GM21381 (cell line): Measurements from ENCODE around the gene MICAL3.
"Not testable (repeated sequence)": the region's sequence is repeated elsewhere in the genome, so short reads cannot be mapped to it uniquely, and the experiment has no call there.

Experiments
- ATAC-seq: cut with Tn5 transposase; IDR thresholded peaks from one replicate; pipeline ENCODE4 v1.9.1; 2021; ENCODE audit warnings: mild to moderate bottlenecking, moderate library complexity; ENCODE audit not compliant: unreplicated experiment

Gene MICAL3

DNA sequence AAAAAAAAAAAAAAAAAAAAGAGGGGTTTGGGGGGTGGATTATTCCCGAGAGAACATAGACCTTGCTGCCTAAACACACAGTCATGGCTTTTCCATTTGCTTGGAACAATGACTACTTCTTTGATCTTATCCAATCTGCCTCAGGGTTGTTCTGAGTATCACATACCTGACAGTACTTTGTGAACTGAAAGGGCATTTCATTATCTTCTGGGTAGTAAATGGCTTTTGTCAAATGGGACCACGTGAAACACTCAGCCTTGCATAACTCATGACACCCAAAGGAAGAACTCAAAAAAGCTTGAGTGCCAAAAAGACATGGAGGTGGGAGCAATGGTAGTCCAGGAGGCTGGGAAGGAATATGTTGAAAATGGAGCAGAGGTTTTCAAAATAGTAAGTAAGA lies 126.9 kb downstream of the MICAL3 start:
- ATAC-seq, result no peak

DNA sequence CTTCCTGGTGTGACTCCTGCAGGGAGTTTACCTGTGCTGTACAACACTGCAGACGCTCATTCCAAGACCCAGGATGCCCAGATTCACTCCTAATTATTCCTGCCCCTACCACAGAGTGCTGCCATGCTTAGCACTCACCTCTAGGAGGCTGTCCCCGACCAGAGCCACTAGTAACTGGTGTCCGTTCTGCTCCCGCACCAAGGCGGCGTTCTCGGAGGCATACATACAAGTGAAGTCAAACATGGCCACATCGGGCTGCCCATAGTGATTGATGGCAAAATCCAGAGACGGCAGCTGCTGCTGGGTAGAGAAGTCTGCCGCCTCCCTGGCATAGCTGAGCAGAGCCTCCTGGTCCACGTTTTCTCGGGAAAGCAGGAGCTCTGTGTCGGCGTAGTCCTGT lies 127.8 kb downstream of the MICAL3 start:
- no peak for ATAC-seq

DNA sequence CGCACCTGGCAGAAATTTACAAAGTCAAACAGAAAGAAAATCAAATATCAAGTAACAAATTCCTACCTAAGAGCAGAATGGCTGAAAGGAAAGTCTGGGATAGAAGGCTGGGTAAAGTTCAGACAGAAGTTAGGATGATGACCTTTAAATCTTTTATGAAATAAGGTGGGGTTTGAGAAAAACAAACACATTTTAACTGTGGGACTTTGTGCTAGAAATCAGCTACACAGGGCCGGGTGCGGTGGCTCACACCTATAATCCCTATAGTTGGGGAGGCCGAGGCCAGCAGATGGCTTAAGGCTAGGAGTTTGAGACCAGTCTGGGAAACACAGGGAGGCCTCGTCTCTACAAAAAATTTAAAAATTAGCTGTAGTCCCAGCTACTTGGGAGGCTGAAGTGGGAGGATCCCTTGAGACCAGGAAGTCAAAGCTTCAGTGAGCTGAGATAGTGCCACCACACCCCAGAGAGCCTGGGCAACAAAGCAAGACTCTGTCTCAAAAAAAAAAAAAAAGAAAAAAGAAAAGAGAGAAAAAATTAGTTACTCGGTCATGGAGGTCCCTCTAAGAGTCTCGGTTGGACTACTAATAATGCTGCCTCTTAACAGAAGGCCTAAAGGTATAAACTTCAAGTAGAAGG lies 130.3 kb downstream of the MICAL3 start:
- no peak for ATAC-seq

DNA sequence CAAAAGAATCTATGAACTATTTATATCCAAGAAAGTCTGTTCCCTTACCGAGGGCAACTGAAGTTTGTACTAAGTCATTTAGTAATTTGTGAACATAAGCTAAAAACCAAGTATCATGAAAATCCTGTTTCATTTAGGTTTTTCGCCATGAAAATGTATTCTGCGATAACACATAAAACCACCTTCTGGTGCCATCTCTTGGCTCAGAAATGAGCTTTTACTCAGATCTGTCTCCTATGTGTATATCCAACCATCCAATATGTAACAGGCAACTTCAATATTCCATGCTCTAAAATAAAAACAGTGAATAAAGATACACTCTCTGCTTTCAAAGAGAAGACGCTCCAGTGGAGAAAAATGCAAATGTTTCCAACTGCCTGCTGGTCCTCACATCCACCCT lies 132.0 kb downstream of the MICAL3 start:
- ATAC-seq, result no peak

- no peak for ATAC-seq
Observed at GRCh38 chr22:17891481-17892167, 132.7 kb downstream of the MICAL3 start.

DNA sequence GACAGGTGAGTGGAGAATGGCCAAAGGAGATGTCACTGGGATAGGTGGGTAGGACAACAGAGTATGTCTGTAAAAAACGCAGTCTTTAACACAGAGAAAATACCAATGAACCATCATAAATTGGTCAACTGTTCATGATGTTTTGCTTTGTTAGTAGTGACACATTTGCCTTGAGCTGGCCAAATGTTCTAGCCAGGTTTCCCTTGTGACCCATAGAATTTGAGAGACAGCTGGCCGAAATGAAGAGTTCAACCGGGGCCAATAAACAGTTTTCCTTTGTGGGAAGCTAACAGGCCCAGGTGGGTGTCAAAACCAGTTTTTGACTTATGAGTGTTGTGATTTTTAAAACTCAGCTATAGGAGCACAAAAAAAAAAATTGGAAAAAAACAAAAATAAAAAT lies 133.5 kb downstream of the MICAL3 start:
- no peak for ATAC-seq

GRCh38 chr22:17890245-17890671 lies 134.1 kb downstream of the MICAL3 start:
- no peak for ATAC-seq

GRCh38 chr22:17888855-17889254 lies 135.5 kb downstream of the MICAL3 start:
- ATAC-seq, result no peak

GRCh38 chr22:17888439-17888838 lies 135.9 kb downstream of the MICAL3 start:
- no peak for ATAC-seq

DNA sequence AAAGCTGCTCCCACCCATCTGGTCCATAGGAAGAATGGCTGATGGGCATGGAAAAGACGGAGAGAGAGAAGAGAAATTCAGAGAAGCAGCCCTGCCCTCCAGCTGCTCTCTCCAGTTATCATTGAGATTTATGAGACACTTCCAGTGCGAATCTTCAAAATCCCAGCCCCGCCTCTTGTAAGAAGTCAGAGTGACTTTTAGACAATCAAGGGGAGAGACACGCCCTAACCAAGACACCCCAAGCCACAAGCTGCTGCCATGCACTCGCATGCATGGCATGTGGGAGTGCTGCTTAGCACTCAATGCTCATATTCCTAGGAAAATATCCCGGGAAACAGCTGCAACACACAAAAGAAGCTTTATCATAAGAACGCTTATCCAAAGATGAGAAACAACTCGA lies 139.5 kb downstream of the MICAL3 start:
- no peak for ATAC-seq

- no peak for ATAC-seq
Observed at GRCh38 chr22:17884084-17884483, 140.3 kb downstream of the MICAL3 start.

DNA sequence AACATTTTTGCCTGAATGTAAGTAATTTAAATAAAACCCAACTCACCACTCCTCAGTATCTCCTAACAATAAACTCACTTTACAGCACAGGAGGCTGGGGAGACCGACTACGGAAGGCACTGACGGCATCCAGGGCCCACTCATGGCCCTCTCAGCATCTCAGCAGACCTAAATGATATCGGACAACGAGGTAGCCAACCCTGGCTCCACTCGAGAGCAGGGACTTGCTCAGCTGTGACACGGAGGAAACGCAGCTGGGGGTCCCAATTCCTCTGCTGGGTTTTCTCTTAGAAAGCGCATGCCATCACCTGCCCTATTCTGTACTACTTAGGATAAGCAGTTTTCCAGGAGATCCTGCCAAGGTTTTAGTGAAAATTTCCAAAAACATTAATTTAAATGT lies 141.0 kb downstream of the MICAL3 start:
- ATAC-seq, result no peak

DNA sequence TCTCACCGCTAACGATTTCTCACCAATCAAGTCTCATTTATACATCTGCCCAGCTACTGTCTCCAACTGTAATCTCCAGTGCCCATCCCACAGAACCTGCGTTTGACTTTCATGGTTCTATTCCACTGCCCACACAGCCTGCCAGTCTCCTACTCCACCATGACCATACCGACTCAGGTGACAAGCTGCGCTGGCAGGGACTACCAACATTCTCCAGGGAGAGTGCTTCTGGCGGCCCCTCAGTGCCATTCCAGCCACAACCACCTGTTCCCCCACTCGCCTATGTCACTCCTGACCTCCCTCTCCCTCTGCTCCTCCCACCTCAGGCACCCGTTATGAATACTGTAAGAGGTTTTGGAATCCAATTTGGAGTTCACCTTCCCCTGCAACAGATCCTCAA lies 141.6 kb downstream of the MICAL3 start:
- ATAC-seq, result no peak

DNA sequence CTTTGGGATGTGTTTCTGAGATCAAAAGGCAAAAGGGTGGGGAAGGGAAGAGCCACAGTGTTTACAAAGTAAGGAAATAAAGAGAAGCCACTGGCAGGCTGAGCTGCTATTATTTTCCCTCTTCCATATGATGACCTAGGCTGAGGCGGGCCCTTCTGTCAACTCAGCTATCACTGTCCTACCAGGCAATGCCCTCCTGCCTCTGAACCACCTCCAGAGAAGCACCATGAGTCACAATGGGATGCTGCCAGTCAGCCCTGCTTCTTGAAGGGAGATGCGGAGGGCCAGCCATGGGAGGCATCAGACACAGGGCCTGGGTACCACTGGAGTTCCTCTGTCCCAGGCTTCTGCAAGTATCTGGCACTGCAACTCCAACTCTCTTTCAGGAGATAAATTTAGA lies 142.2 kb downstream of the MICAL3 start:
- ATAC-seq, result no peak

DNA sequence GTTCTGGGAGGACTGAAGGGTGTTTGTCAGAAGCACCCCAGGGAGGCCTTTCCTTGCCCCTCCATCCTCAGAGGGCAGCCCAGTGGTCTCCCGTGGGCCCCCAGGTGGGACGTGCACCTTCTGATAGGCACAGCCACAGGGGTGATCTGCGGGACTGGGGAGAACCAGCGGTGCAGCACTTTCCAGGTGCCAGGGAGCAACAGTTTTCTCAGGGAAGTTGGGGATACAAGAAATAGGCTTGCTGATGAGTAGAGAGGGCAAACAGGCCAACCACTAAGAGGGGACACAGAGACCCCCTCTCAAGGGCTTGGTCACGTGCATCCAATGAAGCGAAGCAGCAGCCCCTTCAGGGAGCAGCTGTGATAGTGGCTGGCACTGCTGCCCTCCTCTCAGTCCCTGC lies 143.0 kb downstream of the MICAL3 start:
- ATAC-seq, result no peak

- no peak for ATAC-seq
Observed at GRCh38 chr22:17880468-17880867, 143.9 kb downstream of the MICAL3 start.

- ATAC-seq, result no peak
Observed at GRCh38 chr22:17880020-17880419, 144.3 kb downstream of the MICAL3 start.

GRCh38 chr22:17878941-17879340 lies 145.4 kb downstream of the MICAL3 start:
- ATAC-seq, result no peak

DNA sequence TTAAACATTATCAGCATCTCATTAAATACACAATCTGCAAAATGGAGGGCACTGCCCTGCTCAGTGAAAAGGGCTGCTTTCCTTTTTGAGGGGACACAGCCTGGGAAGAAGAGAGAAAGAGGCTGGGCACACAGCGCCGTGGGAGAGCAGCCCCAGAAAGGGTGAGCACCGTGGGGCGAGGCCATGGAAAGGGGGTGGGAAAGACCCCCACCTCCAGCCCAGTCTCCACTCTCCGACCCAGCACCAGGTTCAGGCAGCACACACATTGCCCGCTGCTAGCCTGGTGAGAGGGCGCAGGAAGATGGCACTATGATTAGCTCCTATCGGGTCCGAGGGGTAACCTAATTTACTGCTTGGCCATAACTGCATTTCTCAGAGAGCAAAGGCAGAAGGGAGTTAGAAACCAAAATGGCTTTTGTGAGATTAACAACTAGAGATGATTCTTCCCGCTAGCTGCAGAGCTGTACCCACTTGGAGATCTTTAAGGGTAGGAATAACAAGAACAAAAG lies 146.1 kb downstream of the MICAL3 start:
- ATAC-seq, result no peak

DNA sequence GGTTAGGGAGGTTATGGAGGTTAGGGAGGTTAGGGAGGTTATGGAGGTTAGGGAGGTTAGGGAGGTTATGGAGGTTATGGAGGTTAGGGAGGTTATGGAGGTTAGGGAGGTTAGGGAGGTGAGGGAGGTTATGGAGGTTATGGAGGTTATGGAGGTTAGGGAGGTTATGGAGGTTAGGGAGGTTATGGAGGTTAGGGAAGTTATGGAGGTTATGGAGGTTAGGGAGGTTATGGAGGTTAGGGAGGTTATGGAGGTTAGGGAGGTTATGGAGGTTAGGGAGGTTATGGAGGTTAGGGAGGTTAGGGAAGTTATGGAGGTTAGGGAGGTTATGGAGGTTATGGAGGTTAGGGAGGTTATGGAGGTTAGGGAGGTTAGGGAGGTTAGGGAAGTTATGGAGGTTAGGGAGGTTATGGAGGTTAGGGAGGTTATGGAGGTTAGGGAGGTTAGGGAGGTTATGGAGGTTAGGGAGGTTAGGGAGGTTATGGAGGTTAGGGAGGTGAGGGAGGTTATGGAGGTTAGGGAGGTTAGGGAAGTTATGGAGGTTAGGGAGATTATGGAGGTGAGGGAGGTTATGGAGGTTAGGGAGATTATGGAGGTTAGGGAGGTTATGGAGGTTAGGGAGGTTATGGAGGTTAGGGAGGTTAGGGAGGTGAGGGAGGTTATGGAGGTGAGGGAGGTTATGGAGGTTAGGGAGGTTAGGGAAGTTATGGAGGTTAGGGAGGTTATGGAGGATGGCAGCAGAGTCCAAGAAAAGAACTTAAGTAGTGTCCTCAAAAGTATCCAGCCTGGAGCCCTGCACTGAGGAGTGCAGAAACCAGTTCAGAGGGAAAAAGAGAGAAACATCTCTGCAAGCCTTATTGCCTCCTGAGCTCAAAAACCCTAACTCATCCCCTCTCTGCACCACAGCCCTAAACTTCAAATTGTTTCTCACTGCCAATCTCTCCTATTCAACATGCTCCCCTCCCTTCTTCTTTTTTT lies 147.2 kb downstream of the MICAL3 start:
- ATAC-seq, result not testable (repeated sequence)

GRCh38 chr22:17876306-17876831 lies 148.0 kb downstream of the MICAL3 start:
- ATAC-seq, result no peak
